ENCODE data around the gene RALBP1.
A peak's percentile ranks its signal among the peaks of the same experiment; 100 is the strongest.

Gene RALBP1

GRCh38 chr18:9513971-9514512 lies 38.7 kb downstream of the RALBP1 start:
- DNase-seq = no peak

DNA sequence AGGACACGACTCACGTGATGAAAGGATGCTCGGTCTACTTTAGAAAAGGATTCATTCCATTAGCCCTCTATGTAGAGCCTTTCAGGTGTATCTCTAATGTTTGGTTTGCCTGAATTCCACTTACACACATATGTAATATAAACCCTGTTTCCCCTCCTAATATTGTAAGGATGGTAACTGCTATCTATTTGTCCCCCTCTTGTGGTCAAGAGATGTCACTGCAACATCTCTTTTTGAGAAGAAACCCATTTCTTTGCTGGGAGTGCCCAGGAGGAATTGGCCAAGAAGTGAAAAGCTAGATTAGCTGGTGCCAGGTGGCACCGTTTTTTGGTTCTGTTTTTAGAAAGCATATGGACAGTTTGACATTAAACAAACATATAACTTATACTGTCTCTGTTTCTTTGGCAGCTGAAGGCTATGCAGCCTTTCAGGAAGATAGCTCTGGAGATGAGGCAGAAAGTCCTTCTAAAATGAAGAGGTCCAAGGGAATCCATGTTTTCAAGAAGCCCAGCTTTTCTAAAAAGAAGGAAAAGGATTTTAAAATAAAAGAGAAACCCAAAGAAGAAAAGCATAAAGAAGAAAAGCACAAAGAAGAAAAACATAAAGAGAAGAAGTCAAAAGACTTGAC lies 41.2 kb downstream of the RALBP1 start:
- DNase-seq = peak; percentile 1 to 66

- DNase-seq = no peak
Observed at GRCh38 chr18:9517869-9518268, 42.6 kb downstream of the RALBP1 start.

GRCh38 chr18:9519399-9519798 lies 44.1 kb downstream of the RALBP1 start:
- no peak for DNase-seq

DNA sequence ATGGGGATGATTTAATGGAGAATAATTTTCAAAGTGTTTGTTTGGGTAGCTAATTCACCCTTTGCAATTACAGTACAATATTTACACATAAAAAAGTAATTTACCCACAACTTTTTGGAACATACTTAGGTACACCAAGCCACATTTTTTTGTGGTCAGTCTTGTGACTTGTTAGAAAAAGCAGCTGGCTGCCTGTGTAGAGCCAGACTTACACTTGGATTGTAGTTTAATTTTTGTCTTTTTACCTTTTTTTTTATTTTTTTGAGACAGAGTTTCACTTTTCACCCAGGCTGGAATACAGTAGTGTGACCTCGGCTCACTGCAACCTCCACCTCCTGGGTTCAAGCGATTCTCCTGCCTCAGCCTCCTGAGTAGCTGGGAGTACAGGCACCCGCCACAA lies 45.4 kb downstream of the RALBP1 start:
- DNase-seq = no peak

DNA sequence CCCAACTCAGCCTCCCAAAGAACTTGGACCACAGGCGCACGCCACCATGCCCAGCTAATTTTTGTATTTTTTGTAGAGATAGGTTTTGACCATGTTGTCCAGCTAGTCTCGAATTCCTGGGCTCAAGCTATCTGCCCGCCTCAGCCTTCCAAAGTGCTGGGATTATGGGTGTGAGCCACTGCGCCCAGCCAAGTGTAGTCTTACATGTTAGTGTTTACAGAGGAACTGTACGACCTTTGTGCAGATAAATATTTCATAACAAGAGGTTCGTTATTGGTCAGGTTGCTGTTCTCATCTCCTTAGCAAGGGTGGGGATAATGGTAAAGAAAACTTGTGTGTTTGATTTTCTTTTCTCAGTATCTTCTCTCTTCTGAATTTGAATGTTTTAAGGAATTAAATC lies 46.5 kb downstream of the RALBP1 start:
- DNase-seq = no peak

- no peak for DNase-seq
Observed at GRCh38 chr18:9522952-9523351, 47.6 kb downstream of the RALBP1 start.

DNA sequence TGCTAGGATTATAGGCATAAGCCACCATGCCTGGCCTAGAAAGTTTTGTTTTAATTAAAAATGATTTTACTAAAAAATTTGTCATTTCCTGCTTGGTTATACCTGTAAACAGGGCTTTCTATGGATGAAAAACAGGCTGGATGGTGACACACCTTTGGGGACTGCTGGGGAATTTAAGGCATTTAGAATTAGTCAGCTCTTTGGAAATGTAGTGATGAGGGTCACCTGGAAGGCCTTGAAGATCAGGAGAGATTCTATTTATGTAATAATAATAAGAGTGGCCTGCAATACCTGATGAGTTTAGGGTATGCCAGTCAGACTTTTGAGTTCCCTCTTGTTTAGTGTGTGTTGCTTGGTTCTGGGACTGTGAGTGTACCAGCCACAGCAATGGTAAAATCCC lies 51.1 kb downstream of the RALBP1 start:
- DNase-seq = no peak

DNA sequence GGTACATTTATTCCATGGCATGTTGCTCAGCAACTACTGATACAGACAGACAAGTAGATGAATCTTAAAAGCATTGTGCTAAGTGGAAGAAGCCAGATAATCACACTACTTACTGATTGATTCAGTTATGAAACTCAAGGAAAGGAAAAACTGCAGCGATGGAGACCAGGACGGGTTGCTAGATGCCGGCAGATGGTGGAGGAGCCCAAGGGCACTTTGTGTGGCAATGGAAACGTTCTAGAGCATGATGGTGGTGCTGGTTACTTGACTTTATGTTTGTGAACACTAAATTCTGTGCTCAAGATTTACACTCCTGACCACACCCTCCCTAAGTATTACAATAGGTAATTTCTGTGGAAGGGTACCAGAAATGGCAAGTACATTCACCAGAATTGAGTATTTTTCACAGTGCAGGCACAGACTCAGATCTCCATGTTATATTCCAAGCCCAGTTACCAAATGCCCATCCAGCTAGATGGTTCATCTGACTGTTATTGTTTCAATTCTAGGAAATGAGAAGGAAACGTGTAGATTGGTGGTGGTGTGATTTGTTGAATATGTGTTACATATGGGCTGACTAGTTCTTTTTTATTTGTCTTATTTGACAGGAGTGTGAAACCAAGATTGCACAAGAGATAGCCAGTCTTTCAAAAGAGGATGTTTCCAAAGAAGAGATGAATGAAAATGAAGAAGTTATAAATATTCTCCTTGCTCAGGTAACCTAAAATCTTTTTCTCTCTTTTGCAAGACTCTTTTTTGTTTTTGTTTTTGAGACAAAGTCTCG lies 55.1 kb downstream of the RALBP1 start:
- DNase-seq = no peak

DNA sequence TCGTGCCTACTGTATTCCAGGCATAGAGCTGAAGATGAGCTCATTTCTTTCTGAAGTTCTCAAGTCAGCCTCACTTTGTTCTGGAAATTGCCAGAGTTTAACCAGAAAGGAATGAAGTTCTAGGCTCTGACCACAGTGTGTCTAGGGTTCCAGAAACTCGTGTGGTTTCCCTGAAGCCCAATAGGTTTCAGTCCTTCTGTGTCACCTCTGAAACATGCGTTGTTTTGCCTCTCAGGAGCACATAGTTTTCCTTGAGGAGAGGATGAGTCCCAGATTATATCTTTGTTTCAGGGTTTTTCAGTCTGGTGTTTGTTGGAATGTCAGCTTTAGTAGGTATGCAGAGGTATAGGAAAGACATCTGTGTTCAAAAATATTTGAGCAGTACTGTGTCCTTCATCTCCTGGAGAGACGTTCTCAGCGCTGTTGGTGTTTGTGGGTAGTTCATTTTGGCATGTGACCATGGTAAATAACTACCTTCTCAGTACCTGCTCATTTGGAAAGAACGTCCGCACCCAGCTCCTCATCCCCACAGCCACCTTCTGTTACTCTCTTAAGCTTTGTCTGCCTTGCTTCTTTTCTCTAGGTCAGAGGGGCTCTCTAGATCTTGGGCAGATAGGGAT lies 56.6 kb downstream of the RALBP1 start:
- DNase-seq = no peak

GRCh38 chr18:9534844-9535243 lies 59.5 kb downstream of the RALBP1 start:
- DNase-seq = no peak

DNA sequence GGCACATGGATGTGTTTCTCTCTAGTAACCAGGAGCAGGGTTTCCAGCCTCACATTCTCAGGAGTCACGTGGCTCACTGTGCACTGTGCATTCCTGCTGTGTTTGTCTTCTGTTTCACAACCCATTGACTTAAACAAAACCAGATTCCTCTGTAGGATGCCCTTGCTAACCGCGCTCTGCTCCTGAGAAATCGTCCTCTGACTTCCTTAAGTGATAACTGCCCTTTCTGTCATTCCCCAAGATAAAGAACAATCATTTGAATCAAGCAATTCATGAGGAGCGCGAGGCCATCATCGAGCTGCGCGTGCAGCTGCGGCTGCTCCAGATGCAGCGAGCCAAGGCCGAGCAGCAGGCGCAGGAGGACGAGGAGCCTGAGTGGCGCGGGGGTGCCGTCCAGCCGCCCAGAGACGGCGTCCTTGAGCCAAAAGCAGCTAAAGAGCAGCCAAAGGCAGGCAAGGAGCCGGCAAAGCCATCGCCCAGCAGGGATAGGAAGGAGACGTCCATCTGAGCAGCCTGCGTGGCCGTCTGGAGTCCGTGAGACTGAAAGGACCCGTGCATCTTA lies 60.2 kb downstream of the RALBP1 start:
- DNase-seq = no peak

DNA sequence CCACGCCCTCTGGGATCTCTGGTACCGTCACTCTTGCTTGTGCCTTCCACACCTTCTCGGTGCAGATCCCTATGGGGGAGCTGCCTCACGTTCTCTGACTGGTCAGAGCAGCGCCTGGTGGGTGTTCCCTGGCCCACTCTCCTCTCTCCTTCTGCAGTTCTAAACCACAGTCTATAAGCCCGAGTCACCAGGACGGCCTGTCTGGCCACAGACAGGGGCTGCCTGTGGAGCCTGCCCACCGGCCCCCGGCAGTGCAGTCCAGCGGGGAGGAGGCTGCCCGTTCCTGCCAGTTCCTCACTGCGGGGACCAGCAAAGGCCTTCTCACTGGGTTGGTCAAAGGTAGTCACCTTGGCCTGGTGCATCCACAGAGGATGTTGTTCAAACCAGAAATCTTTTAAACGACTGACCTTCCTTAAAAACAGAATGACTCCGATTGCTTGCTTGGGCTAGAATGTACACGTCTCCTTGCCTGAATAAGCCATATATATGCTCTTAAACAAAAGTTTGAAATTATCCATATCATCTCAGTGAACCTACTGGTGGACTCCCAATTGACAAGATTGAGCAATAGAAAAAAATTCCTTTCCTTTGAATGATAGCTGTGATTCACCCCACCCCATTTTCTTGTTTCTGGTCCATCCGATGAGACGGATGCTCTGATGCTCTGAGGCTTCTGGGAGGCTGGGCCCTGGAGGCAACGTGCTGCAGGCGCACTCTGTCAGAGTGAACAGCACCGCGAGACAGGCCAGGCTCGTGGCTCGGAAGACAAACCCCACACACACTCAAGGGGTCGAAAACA lies 61.2 kb downstream of the RALBP1 start:
- no peak for DNase-seq

DNA sequence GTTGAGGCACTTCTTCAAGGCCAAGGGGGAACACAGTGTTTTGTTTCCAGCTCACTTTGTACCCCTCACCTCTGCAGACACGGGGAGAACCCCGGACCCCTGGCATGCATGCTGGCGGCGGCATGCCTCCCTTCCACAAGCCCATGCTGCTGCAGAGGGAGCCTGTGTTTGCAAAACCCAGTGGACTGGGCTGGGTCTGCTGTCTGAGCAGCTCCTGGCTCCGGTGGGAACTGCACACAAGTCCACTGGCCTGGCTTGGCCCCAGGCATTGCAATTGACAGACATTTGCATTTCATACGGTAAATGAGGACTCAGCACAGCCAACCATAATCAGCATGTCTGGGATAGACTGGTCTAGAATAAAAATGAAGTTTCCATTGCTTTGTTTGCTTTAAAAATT lies 62.4 kb downstream of the RALBP1 start:
- DNase-seq = no peak

DNA sequence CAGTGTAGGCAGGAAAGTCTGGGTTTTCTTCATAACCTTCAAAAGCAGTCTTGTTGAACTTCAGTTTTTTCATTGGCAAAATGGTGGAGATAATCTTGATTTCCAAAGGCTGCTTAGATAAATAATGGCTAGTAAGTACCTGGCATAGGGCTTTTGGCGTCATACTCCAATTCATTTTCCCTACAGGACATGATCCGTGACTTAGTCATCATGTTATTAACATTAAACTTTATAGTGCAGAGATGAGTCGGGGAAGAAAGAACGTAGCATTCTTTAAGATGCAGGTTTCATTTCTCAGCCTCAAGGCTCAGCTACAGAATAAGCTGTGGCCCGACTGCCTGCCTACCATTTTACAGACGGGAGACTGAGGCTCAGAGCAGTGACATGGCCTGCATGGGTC lies 64.0 kb downstream of the RALBP1 start:
- no peak for DNase-seq

DNA sequence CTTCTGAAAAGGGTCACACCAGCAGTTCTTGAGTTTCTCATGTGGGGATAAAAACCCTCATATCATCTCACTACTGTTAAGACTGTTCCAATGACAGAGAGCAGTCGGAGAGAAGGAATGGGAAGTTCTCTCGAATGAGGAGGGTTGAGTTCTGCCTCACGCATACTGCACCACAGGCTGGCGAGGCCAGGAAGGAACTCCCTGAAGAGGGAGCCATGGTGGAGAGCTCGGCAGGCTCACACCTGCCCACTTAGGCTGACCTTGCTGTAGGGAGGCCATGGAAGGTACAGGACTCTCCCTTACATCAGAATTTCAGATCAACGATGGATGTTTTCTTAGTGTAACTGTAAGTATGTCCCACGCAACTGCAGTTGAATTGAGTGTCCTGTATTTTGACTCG lies 64.6 kb downstream of the RALBP1 start:
- no peak for DNase-seq

- DNase-seq = no peak
Observed at GRCh38 chr18:9542924-9543323, 67.6 kb downstream of the RALBP1 start.

- no peak for DNase-seq
Observed at GRCh38 chr18:9545029-9545428, 69.7 kb downstream of the RALBP1 start.

DNA sequence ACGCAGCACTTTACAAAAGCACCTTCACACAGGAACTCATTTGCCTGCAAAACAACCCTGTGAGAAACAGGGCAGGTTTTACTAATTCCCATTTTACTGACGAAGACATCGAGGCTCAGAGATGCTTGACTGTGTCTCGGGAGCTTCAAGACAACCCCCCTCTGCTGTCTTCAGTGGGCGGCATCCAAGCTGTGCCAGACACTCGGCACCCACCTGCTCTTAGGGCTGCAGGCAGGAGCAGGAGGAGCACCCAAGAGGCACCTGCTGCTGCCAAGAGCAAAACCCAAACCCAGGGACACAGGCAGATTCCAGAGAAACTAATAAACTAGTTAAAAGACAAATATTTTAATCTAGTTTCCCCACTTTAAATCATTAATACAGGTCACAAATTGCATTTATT lies 71.2 kb downstream of the RALBP1 start:
- DNase-seq = no peak

- no peak for DNase-seq
Observed at GRCh38 chr18:9547782-9548181, 72.5 kb downstream of the RALBP1 start.

DNA sequence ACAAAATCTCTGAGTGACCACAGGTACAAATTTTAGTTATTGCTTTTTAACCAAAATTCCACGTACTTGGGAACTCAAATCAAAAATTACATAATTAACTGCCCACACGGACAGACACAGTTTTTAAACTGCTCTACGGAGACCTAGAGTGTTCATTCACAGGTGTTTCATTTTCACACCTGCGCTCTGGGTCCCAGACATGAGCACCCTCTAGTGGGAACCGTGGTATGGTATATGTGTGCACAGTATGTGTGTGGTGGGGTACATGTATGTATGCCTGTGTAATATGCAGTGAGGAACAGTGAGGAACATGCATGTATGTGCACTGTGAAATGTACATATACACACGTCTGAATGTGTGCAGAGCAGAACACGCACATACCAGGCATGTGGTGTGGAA lies 74.1 kb downstream of the RALBP1 start:
- no peak for DNase-seq

- no peak for DNase-seq
Observed at GRCh38 chr18:9550429-9550828, 75.1 kb downstream of the RALBP1 start.

- no peak for DNase-seq
Observed at GRCh38 chr18:9552191-9552590, 76.9 kb downstream of the RALBP1 start.

Measured in NCI-H446 (cell line).